Calu3 (cell line): ENCODE results near the gene SLC27A1. TPM values are rescaled to one million over a fixed set of nuclear protein-coding genes. Genes with fewer than 3 reads are reported as not detected.

ENCODE experiments used
- Bru-seq: library from RNA; stranded (reverse); fragments of 400-500 nt; gene quantifications from one replicate; lab custom pipeline; 2021; lab: Mats Ljungman, UMichigan
- BruChase-seq, 2 experiments: library from RNA; stranded (reverse); fragments of 400-500 nt; gene quantifications; one replicate each; lab custom pipeline; 2021; lab: Mats Ljungman, UMichigan
- BruUV-seq: library from RNA; stranded (reverse); fragments of 400-500 nt; replicated peaks from 2 replicates; lab custom pipeline; 2021; lab: Mats Ljungman, UMichigan
- CTCF ChIA-PET: fragments of 300-600 bp; sonication (Branson Sonifier 250); formaldehyde crosslinking; loops from one replicate; lab custom pipeline; 2022; ENCODE audit warnings: antibody characterized with exemption; lab: Charles Lee
- DNase-seq: peaks from one replicate; pipeline ENCODE4 v3.0.0; 2022
- H3K27ac Mint-ChIP-seq: one replicate; pipeline ENCODE4 v1.8.0; 2022; ENCODE audit warnings: mixed read lengths; ENCODE audit not compliant: unreplicated experiment
- H3K27me3 Mint-ChIP-seq: one replicate; pipeline ENCODE4 v1.8.0; 2022; ENCODE audit warnings: mixed read lengths; ENCODE audit not compliant: unreplicated experiment
- H3K36me3 Mint-ChIP-seq: one replicate; pipeline ENCODE4 v1.8.0; 2022; ENCODE audit warnings: mild to moderate bottlenecking, moderate library complexity, mixed read lengths; ENCODE audit not compliant: insufficient read depth, unreplicated experiment
- H3K4me1 Mint-ChIP-seq: one replicate; pipeline ENCODE4 v1.8.0; 2022; ENCODE audit warnings: mild to moderate bottlenecking, low read depth, mixed read lengths; ENCODE audit not compliant: unreplicated experiment
- H3K4me3 Mint-ChIP-seq: one replicate; pipeline ENCODE4 v1.8.0; 2022; ENCODE audit warnings: mild to moderate bottlenecking, low read depth, moderate library complexity, mixed read lengths; ENCODE audit not compliant: unreplicated experiment
- H3K9me3 Mint-ChIP-seq: one replicate; pipeline ENCODE4 v1.8.0; 2022; ENCODE audit warnings: low read depth, mixed read lengths; ENCODE audit not compliant: unreplicated experiment
- CTCF ChIP-seq: fragments of 200-600 bp; IDR thresholded peaks from one replicate; pipeline ENCODE4 v1.8.0; 2022; ENCODE audit warnings: antibody characterized with exemption; ENCODE audit not compliant: unreplicated experiment
- intact Hi-C: fragments of 100-400 bp; cut with micrococcal nuclease; formaldehyde crosslinking; loops from one replicate; pipeline ENCODE4 v1.10.0; 2022; ENCODE audit not compliant: unreplicated experiment
- long read RNA-seq: library from polyadenylated mRNA; stranded (forward); transcript quantifications from one replicate; pipeline ENCODE4 v2.0.0, GENCODE V29; 2022
- total RNA-seq: library from RNA; stranded (reverse); gene quantifications from 2 replicates; pipeline ENCODE4 v1.2.3, GENCODE V29; 2022

Gene SLC27A1
- total RNA-seq (42.5 and 47.3 TPM in 2 replicates), Bru-seq, nascent RNA (percentile 66 among the genes with signal in this experiment), BruChase-seq, experiment 1, labeled RNA remaining after a 6-hour chase (percentile 80 among the genes with signal in this experiment), BruChase-seq, experiment 2, labeled RNA remaining after a 2-hour chase (percentile 84 among the genes with signal in this experiment)
- long read RNA-seq, transcript SLC27A1-201 (12 exons, 3,594 nt), result major isoform, 16 of 47 reads
- long read RNA-seq, partial matches to known transcripts, result 4 of 47 reads
- long read RNA-seq, other reads (novel, unspliced or antisense), result 27 of 47 reads

- CTCF ChIA-PET, result interaction anchor here (1.0 to 1.3 kb wide), 2 partner anchors 26 to 41 kb away, joined by 3 to 7 read pairs; partner anchors contain the start of gene PGLS
- DNase-seq, result peak; percentile 97
- H3K4me1 Mint-ChIP-seq, result peaks cover 18% of the 10 kb centered on the region
- TF ChIP-seq CTCF, result no peak
- intact Hi-C loops, result no loop called here
- no peaks in the 10 kb centered on the region for H3K27me3 Mint-ChIP-seq
- no TSS peak for BruUV-seq
- peak within 1 kb of the TSS; percentile 81 for H3K4me3 Mint-ChIP-seq
- peak within 1 kb of the TSS; percentile 59 for H3K27ac Mint-ChIP-seq
- no peaks in the 10 kb centered on the region for H3K9me3 Mint-ChIP-seq
- H3K36me3 Mint-ChIP-seq, result peaks cover 53% of the 10 kb centered on the region
Measured at GRCh38 chr19:17470068-17470841, at the start of gene SLC27A1. Gene SLC27A1, plus strand, starts transcription at chr19:17470524. Its CDS starts 17 bp downstream, at chr19:17470541.

- TF ChIP-seq CTCF, result no peak
- DNase-seq, result no peak
- Mint-ChIP-seq H3K27me3 (no peaks in the 10 kb centered on the region), H3K4me1 (no peaks in the 10 kb centered on the region), H3K4me3 (no peak overlapping the region), H3K27ac (no peak overlapping the region), H3K36me3 (peaks cover 21% of the 10 kb centered on the region), H3K9me3 (no peaks in the 10 kb centered on the region)
- intact Hi-C loops, result no loop called here
- BruUV-seq, result no TSS peak
- CTCF ChIA-PET, result no interaction called here
Measured at GRCh38 chr19:17421942-17422341, 48.4 kb upstream of the SLC27A1 start.

DNA sequence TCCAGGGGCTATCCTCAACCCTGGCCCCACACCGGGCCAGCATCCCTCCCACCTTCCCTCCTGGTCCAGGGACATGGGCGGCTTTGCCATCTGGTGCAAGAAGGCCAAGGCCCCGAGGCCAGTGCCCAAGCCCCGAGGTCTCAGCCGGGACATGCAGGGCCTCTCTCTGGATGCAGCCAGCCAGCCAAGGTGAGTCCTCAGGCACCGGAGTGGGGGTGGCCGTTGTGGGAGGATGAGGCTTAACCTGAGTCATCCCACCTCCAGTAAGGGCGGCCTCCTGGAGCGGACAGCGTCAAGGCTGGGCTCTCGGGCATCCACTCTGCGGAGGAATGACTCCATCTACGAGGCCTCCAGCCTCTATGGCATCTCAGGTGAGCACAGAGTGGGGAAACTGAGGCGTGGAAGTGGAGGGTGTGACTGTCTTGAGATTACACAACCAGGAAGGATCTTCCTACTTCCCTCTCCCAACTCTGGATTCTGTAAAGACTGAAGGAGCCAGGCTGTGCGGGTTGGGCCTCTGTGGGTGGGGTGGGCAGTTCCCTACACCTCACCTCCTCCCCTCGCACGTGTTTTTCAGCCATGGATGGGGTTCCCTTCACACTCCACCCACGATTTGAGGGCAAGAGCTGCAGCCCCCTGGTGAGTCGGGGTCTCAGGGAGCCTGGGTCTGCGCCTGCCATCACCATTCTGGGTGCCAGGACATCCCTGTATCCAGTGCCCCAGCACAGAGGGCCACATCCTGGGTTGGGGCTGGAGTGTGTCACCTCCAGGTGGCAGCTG lies 46.7 kb upstream of the SLC27A1 start:
- H3K4me1 Mint-ChIP-seq, result no peaks in the 10 kb centered on the region
- DNase-seq, result no peak
- CTCF ChIA-PET, result no interaction called here
- H3K36me3 Mint-ChIP-seq, result peaks cover 21% of the 10 kb centered on the region
- H3K4me3 Mint-ChIP-seq, result no peak overlapping the region
- no peak overlapping the region for H3K27ac Mint-ChIP-seq
- no peaks in the 10 kb centered on the region for H3K9me3 Mint-ChIP-seq
- no peak for TF ChIP-seq CTCF
- intact Hi-C loops, result no loop called here
- no TSS peak for BruUV-seq
- H3K27me3 Mint-ChIP-seq, result no peaks in the 10 kb centered on the region

- TF ChIP-seq CTCF, result no peak
- Mint-ChIP-seq H3K27ac (no peak overlapping the region), H3K27me3 (no peaks in the 10 kb centered on the region), H3K36me3 (peaks cover 13% of the 10 kb centered on the region), H3K9me3 (no peaks in the 10 kb centered on the region), H3K4me3 (no peak overlapping the region), H3K4me1 (no peaks in the 10 kb centered on the region)
- BruUV-seq, result no TSS peak
- intact Hi-C loops, result no loop called here
- no peak for DNase-seq
- CTCF ChIA-PET, result no interaction called here
Measured at GRCh38 chr19:17424743-17425365, 45.5 kb upstream of the SLC27A1 start.
